ENCODE results near the gene ACTRT2. TPM values are rescaled to one million over a fixed set of nuclear protein-coding genes. Genes with fewer than 3 reads are reported as not detected.

ACTRT2 gene
- total RNA-seq, 1 experiment from 2014 or later, result not detected

DNA sequence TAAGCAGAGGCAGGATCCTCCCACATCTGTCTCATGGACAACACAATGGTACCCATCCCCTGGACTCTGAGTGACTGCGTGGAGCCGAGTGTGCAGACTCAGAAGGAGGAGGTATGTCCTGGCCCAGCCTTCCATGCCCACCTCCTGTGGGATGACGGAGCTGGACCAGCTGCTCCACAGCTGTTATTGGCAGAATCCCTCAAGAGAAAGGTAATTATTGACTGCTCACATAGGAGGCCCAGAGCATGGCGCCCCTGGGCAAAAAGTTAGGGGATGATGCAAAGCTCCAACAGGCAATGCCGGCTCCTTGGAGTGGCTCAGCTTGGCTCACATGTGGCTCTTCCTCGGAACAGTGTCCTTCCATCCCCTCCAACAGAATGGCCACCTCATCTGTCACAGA, 12.2 kb upstream of the ACTRT2 start:
- no peak overlapping the region for H2BK12ac ChIP-seq (ENCODE audit: insufficient read length, low read depth, low read length)
- no peak overlapping the region for H2BK120ac ChIP-seq (ENCODE audit: low read depth, low read length, poor library complexity, severe bottlenecking)
- Mint-ChIP-seq H3K36me3 (ENCODE audit: insufficient read depth in 1 of 3, low read depth in 3 of 3) (peaks cover 2 to 25% (median 11%) of the 10 kb centered on the region in 3 experiments; a peak in 6 of 7 replicates), H3K9me3 (peaks cover 36 to 78% of the 10 kb centered on the region in 2 experiments), H3K4me1 (peaks cover 0 to 12% of the 10 kb centered on the region in 2 experiments; a peak in 2 of 4 replicates), H3K27me3 (ENCODE audit: low read depth) (peaks cover 4% of the 10 kb centered on the region), H3K4me3 (no peak overlapping the region), H3K27ac (no peak overlapping the region)
- H3K9me3 ChIP-seq (ENCODE audit: control insufficient read depth, low read depth, low read length), result peaks cover 43% of the 10 kb centered on the region
- H3T11ph ChIP-seq (ENCODE audit: low read length), result no peak overlapping the region
- no peaks in the 10 kb centered on the region; the same call in 1 of the 2 replicates for H3K27me3 ChIP-seq (ENCODE audit: insufficient read depth, low read length)
- H3K56ac ChIP-seq (ENCODE audit: insufficient read length, low read depth, low read length), result no peak overlapping the region
- no peak overlapping the region for H3K27ac ChIP-seq (ENCODE audit: insufficient read length, low read depth, low read length)
- H4K5ac ChIP-seq (ENCODE audit: insufficient read length, low read depth, low read length), result no peak overlapping the region
- no peak overlapping the region for H2AK5ac ChIP-seq (ENCODE audit: insufficient read length, low read length)
- H4K20me1 ChIP-seq (ENCODE audit: control insufficient read depth, insufficient read depth, insufficient read length), result no peaks in the 10 kb centered on the region
- H3K9ac ChIP-seq (ENCODE audit: extremely low read depth, insufficient read length, low read length), result no peak overlapping the region
- no peak overlapping the region for H3K23ac ChIP-seq (ENCODE audit: insufficient read length, low read depth, low read length)
- no peak for DNase-seq
- no CpG with 5 or more reads among the region's 6 CpGs for WGBS (ENCODE audit: extremely low coverage, insufficient read length, low lambda C conversion rate)
- no peak overlapping the region for H3K14ac ChIP-seq (ENCODE audit: insufficient read depth, low read length)
- H3K79me1 ChIP-seq (ENCODE audit: insufficient read depth, low read depth, low read length, poor library complexity, severe bottlenecking), result no peaks in the 10 kb centered on the region
- H3K79me2 ChIP-seq (ENCODE audit: insufficient read depth, low read length), result no peaks in the 10 kb centered on the region
- H2BK5ac ChIP-seq (ENCODE audit: insufficient read length, low read length), result no peak overlapping the region
- H2AFZ ChIP-seq (ENCODE audit: low read length), result no peak overlapping the region
- H2BK15ac ChIP-seq (ENCODE audit: low read depth, low read length), result no peak overlapping the region
- H3K4me1 ChIP-seq (ENCODE audit: insufficient read depth, low read length), result no peaks in the 10 kb centered on the region
- H3K4ac ChIP-seq (ENCODE audit: low read depth, low read length), result no peak overlapping the region
- H3K4me2 ChIP-seq (ENCODE audit: insufficient read depth, insufficient read length, low read length), result no peak overlapping the region
- H3K18ac ChIP-seq (ENCODE audit: insufficient read length, low read depth, low read length), result no peak overlapping the region
- H2BK20ac ChIP-seq (ENCODE audit: low read depth, low read length, poor library complexity, severe bottlenecking), result no peak overlapping the region
- H4K8ac ChIP-seq (replicated peaks; ENCODE audit: insufficient read length, low read depth, low read length), result no peak overlapping the region
- no peaks in the 10 kb centered on the region for H3K23me2 ChIP-seq (ENCODE audit: insufficient read length, low read depth, low read length, poor library complexity, severe bottlenecking)
- no peak overlapping the region for H4K91ac ChIP-seq (ENCODE audit: insufficient read length, low read depth, low read length)
- TF ChIP-seq, protein P1, sequence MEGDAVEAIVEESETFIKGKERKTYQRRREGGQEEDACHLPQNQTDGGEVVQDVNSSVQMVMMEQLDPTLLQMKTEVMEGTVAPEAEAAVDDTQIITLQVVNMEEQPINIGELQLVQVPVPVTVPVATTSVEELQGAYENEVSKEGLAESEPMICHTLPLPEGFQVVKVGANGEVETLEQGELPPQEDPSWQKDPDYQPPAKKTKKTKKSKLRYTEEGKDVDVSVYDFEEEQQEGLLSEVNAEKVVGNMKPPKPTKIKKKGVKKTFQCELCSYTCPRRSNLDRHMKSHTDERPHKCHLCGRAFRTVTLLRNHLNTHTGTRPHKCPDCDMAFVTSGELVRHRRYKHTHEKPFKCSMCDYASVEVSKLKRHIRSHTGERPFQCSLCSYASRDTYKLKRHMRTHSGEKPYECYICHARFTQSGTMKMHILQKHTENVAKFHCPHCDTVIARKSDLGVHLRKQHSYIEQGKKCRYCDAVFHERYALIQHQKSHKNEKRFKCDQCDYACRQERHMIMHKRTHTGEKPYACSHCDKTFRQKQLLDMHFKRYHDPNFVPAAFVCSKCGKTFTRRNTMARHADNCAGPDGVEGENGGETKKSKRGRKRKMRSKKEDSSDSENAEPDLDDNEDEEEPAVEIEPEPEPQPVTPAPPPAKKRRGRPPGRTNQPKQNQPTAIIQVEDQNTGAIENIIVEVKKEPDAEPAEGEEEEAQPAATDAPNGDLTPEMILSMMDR (conservative IDR thresholded peaks at IDR 0.05), result no peak
